RWPE2 (cell line): ENCODE data around the gene CD8A.
A peak's percentile ranks its signal among the peaks of the same experiment; 100 is the strongest.
"Not testable (repeated sequence)": the region's sequence is repeated elsewhere in the genome, so short reads cannot be mapped to it uniquely, and the experiment has no call there.

ENCODE experiments used
- ATAC-seq: fragments of 200-7000 bp; cut with Tn5 transposase; 3 replicates; pipeline ENCODE4 v1.9.1; 2021; ENCODE audit warnings: low read depth
- DNase-seq: peaks from one replicate; pipeline ENCODE4 v3.0.0-alpha.2; 2020; ENCODE audit warnings: low spot score
- H3K27ac ChIP-seq: fragments of 450-650 bp; 2 replicates; pipeline ENCODE4 v1.5.1; 2017; ENCODE audit warnings: mild to moderate bottlenecking; ENCODE audit not compliant: poor library complexity, severe bottlenecking
- H3K27me3 ChIP-seq: fragments of 250-450 bp; sonication (Bioruptor Pico); 2 replicates; pipeline ENCODE4 v1.5.1; 2021; ENCODE audit warnings: mild to moderate bottlenecking, moderate library complexity; ENCODE audit not compliant: insufficient read depth, poor library complexity, severe bottlenecking
- H3K36me3 ChIP-seq: fragments of 250-450 bp; sonication (Bioruptor Pico); 2 replicates; pipeline ENCODE4 v1.5.1; 2020; ENCODE audit warnings: low read depth, mild to moderate bottlenecking, moderate library complexity
- H3K4me1 ChIP-seq: fragments of 250-450 bp; sonication (Bioruptor Pico); 2 replicates; pipeline ENCODE4 v1.5.1; 2021; ENCODE audit warnings: mild to moderate bottlenecking, moderate library complexity; ENCODE audit not compliant: insufficient read depth, poor library complexity, severe bottlenecking
- H3K4me3 ChIP-seq: fragments of 250-450 bp; sonication (Bioruptor Pico); 2 replicates; pipeline ENCODE4 v1.5.1; 2021; ENCODE audit warnings: mild to moderate bottlenecking, moderate library complexity; ENCODE audit not compliant: severe bottlenecking
- H3K9me3 ChIP-seq: fragments of 250-450 bp; sonication (Bioruptor Pico); 2 replicates; pipeline ENCODE4 v1.5.1; 2021; ENCODE audit warnings: mild to moderate bottlenecking, moderate library complexity; ENCODE audit not compliant: severe bottlenecking
- TF ChIP-seq, protein P1 (sequence below): fragments of 450-650 bp; IDR thresholded peaks from one replicate; pipeline ENCODE4 v1.5.1; 2017; ENCODE audit warnings: mild to moderate bottlenecking, moderate library complexity; ENCODE audit not compliant: poor library complexity, severe bottlenecking

Gene CD8A

DNA sequence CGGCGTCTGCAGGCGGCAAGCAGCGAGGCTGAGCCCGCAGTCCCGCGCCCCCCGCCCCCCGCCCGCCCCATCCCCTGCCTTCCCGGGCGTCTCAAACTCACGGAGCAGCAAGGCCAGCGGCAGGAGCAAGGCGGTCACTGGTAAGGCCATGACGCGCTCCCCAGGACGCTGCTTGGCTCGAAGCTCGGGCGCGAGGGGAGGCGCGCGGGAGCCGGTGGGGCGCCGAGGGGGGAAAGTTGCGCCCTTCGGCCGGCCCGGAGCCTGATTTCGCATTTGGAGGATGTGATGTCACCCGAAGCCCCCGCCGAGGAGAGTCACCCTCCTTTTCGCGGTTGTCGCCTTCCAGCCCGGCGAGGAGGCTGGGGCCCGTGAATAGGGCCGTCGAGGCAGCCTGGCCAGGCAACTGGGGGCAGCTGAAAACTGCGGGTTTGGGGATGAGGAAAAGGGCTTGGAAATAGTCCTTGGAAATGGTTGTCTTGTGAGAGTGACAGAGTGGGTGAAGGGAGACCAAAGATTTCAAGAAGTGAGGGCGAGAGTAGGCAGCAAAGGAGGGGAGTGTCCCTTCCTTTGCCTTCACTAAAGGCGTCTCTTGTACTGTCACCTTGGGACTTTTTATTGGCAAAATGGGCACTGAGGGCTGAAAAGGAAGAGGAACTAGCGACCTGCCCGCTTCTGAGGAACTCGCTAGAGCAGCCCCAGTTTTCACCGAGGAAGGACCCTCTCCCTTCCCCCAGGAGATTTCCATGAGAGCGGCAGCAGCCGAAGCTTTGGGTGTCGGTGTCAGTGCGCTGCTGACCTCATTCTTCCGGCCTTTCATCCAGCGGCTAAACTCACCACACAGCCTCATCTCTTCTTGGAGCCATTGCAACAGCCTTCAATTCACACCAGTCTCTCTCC lies at the start of gene CD8A:
TSS of gene CD8A (minus strand) at position 238 of the 897 bp plus-strand sequence. CDS start at position 150, 88 bp downstream.
- peak; percentile 28; the same call in 2 of the 3 replicates for ATAC-seq
- Histone ChIP-seq H3K9me3 (no peaks in the 10 kb centered on the region), H3K27ac (no peak within 1 kb of the TSS), H3K4me1 (no peaks in the 10 kb centered on the region), H3K4me3 (no peak within 1 kb of the TSS), H3K27me3 (peaks cover 51% of the 10 kb centered on the region), H3K36me3 (no peaks in the 10 kb centered on the region)
- no peak for DNase-seq
- TF ChIP-seq, protein P1, sequence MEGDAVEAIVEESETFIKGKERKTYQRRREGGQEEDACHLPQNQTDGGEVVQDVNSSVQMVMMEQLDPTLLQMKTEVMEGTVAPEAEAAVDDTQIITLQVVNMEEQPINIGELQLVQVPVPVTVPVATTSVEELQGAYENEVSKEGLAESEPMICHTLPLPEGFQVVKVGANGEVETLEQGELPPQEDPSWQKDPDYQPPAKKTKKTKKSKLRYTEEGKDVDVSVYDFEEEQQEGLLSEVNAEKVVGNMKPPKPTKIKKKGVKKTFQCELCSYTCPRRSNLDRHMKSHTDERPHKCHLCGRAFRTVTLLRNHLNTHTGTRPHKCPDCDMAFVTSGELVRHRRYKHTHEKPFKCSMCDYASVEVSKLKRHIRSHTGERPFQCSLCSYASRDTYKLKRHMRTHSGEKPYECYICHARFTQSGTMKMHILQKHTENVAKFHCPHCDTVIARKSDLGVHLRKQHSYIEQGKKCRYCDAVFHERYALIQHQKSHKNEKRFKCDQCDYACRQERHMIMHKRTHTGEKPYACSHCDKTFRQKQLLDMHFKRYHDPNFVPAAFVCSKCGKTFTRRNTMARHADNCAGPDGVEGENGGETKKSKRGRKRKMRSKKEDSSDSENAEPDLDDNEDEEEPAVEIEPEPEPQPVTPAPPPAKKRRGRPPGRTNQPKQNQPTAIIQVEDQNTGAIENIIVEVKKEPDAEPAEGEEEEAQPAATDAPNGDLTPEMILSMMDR, result no peak

- H3K4me1 ChIP-seq, H3K36me3 ChIP-seq, H3K4me3 ChIP-seq, H3K27ac ChIP-seq, DNase-seq, H3K27me3 ChIP-seq, H3K9me3 ChIP-seq, ATAC-seq: not testable (repeated sequence)
Observed at GRCh38 chr2:86839871-86840548, 49.3 kb upstream of the CD8A start.

- H3K4me3 ChIP-seq, H3K36me3 ChIP-seq, H3K27me3 ChIP-seq, ATAC-seq, H3K27ac ChIP-seq, H3K9me3 ChIP-seq, DNase-seq, H3K4me1 ChIP-seq: not testable (repeated sequence)
Observed at GRCh38 chr2:86839455-86839854, 48.7 kb upstream of the CD8A start.

DNA sequence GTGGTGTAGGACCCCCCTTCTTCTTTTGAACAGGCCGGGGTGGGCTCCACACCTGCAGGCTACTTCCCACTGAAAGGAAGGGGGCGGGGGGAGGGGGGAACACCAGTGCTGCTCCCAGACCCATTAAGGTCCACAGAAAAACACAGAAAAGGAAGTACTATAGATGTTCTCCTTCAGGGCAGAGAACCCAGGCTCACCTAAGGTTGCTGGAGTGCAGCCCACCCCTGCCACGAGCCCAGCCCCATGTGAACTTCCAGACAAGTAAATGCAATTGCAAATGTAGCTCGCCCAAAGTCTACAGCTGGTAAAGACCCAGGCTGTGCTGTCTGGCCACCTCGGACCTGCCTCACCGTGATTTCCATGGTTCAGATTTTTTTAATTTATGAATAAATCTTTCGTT lies 47.0 kb upstream of the CD8A start:
- not testable (repeated sequence) for DNase-seq, H3K4me3 ChIP-seq, ATAC-seq, H3K4me1 ChIP-seq, H3K36me3 ChIP-seq, H3K9me3 ChIP-seq, H3K27ac ChIP-seq, H3K27me3 ChIP-seq

GRCh38 chr2:86836915-86837695 lies 46.4 kb upstream of the CD8A start:
- peak; percentile 95 for ATAC-seq
- not testable (repeated sequence) for H3K27me3 ChIP-seq, H3K9me3 ChIP-seq, H3K4me1 ChIP-seq, H3K36me3 ChIP-seq, DNase-seq, H3K4me3 ChIP-seq, H3K27ac ChIP-seq

DNA sequence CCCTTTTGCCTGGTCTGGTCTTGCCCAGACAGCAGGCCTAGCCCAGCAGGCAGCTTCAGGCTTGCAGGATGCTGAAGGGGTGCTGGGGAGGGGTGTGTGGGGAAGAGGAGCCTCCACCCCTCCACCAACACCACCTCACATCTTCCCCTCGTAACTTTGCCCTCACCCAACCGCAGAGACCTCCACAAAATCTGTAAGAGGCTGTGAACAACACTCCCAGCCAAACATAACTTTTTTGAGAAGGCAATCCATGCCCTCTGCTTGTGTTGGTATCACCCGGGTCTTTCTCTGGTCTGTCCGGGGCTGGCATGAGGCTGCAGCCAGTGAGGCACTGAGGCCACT lies 44.8 kb upstream of the CD8A start:
- not testable (repeated sequence) for H3K4me3 ChIP-seq, DNase-seq, ATAC-seq, H3K27me3 ChIP-seq, H3K27ac ChIP-seq, H3K4me1 ChIP-seq, H3K36me3 ChIP-seq, H3K9me3 ChIP-seq

GRCh38 chr2:86833315-86833714 lies 42.6 kb upstream of the CD8A start:
- DNase-seq (no peak), ATAC-seq (no peak)
- TF ChIP-seq, protein P1, result no peak
- H3K9me3 ChIP-seq, result no peaks in the 10 kb centered on the region
- no peak overlapping the region for H3K27ac ChIP-seq
- H3K4me3 ChIP-seq, result no peak overlapping the region
- H3K27me3 ChIP-seq, result no peaks in the 10 kb centered on the region
- H3K36me3 ChIP-seq, result no peaks in the 10 kb centered on the region
- H3K4me1 ChIP-seq, result no peaks in the 10 kb centered on the region
